Stimulated activated CD4-positive, alpha-beta T cell treated with anti-CD3 and anti-CD28 coated beads, Interleukin-1b, Interleukin-23, amount 100 ng/mL, for 48 hours (primary cell): ENCODE data around the gene PUM1.
A peak's percentile ranks its signal among the peaks of the same experiment; 100 is the strongest.
"Not testable (repeated sequence)": the region's sequence is repeated elsewhere in the genome, so short reads cannot be mapped to it uniquely, and the experiment has no call there.

Experiments
- DNase-seq: peaks from one replicate; pipeline ENCODE4 v3.0.0-alpha.2; 2020

Gene PUM1

DNA sequence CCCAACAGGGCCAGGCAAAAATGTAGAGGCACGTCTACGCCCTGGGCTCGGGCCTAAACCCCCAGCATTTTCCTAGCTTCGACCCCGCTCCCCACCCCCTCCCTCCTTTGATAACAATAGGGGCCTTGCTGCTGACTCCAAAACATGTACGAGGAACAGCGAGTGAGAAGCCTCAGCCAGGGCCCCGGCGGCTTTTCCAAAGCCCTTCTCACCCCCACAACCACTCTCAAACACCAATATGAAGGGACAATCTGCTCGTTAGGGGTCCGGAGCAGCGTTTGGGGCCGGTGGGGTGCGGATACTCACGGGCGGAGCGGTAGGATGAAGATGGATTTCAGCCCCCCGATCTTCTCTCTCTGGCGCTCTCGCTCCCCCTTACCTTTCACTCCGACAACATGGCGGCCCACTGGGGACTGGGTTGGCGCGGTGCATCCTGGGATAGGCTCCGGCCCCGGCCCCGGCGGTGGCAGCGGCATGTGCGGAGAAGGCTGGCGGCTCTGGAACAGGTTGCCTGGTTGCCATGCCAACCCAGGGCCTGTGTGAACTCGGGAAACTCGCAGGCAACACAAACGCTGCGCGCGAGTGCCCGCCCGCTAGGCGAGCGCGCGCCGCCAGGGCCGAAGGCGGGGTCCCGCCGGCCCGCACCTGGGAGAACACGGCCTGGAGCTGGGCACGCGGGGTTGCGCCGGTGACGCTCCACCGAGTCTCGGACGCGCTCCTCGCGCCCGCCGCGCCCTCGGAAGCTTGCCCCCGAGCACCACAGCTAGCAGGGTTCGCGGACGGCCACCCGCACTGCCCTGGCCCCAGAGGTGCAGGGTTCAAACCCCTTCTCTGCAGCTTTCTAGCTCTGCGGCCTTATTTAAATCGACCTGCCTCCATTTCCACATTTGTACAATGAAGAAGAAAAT, at the start of gene PUM1:
TSS of gene PUM1 (minus strand) at position 408 of the 908 bp plus-strand sequence. CDS start 6,151 bp downstream, outside the sequence.
- DNase-seq, result peak; percentile 99

DNA sequence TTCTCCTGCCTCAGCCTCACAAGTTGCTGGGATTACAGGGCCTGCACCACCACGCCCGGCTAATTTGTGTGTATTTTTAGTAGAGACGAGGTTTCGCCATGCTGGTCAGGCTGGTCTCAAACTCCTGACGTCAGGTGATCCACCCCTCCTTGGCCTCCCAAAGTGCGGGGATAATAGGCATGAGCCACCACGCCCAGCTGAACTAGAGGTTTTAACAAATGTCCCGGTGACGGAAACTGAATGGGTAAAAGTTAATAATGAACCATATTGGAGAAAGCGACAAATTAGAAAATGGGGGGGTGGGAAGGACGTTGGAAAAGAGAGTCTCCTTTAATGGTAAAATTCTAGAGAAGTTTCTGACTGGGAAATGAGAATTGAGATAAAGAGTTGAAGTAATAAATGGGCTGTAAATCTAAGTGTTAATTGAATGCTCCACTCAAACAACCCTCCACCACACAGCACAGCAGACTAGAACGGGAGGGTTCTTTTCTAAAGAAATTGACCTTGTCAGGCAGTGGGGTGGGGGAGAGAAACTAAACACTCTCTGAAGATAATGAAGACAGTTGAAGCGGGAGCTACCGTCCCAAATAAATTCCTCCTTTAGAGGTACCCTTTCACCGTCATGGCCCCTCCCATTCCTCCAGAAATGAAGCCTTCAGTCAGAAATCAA, 46.9 kb upstream of the PUM1 start:
- no peak for DNase-seq

DNA sequence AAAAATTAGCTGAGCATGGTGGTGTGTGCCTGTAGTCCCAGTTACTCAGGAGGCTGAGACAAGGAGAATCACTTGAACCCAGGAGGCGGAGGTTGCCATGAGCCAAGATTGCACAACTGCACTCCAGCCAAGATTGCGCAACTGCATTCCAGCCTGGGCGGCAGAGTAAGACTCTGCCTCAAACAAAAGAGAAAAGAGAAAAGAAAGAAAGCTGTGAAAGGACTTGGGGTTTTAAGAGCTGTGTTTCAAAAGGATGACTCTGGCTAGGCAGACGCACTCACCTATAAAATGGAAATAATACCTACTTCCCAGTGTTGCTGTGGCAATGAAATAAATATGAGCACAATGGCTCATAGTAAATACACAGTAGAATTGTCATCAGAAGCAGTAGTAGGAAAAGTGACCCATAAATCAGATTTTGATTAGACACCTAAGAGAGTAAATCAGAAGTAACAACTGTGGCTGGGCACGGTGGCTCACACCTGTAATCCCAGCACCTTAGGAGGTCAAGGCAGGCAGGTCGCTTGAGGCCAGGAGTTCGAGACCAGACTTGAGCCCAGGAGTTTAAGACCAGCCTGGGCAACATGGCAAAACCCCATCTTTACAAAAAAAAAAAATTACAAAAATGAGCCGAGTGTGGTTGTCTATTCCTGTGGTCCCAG, 45.9 kb upstream of the PUM1 start:
- no peak for DNase-seq

DNA sequence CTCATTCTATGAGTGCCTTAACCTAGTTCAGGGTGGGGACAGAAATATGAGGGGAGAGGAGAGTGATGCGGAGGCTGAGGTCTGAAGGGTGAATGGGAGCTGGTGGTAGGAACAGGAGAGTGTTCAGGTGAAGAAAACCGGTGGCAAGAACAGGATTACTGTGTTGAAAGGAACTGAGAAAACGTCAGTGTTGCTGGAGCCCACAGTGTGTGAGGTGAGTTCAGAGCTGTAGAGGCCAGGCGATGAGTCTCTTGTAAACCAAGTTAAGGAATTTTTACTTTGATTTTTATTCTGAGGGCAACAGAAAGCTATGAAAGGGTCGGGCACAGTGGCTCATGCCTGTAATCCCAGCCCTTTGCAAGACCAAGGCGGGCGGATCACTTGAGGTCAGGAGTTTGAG, 45.3 kb upstream of the PUM1 start:
- no peak for DNase-seq

GRCh38 chr1:31108861-31109260, 43.3 kb upstream of the PUM1 start:
- no peak for DNase-seq

GRCh38 chr1:31105646-31106045, 40.1 kb upstream of the PUM1 start:
- DNase-seq, result no peak

DNA sequence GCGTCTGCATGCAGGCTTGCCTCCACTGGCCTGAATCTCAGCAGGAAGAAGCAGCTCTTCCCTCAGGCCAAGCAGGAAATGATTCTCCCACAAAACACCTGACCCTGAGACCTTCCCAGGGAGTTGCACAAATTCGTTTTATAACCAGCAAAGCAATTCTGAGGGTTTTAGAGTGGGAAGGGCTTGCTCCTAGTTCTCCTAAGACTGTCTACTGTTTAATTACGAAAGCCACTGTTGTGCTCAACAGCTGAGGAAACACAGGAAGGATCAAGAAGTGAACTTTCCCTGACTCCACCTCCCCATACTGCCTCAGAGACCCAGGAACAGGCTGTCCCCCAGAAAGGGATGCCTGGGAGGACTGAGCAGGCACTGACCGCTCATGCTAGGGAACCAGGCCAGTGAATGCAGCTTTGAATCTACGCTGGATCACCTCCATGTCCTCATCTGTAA, 37.0 kb upstream of the PUM1 start:
- no peak for DNase-seq

GRCh38 chr1:31101147-31101502, 35.6 kb upstream of the PUM1 start:
- DNase-seq, result no peak

GRCh38 chr1:31099293-31100032, 33.9 kb upstream of the PUM1 start:
- DNase-seq, result no peak

DNA sequence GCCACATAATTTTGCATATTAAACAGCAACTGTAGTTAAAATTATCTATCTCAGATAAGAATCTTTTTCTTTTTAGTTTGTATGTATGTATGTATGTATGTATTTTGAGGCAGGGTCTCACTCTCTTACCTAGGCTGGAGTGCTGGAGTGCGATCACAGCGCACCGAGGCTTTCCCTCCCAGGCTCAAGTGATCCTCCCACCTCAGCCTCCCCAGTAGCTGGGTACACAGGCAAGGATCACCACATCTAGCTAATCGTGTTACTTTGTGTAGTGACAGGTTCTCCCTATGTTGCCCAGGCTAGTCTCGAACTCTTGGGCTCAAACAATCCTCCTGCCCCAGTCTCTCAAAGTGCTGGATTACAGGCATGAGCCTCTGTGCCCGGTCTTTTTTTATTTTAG, 30.5 kb upstream of the PUM1 start:
- no peak for DNase-seq

DNA sequence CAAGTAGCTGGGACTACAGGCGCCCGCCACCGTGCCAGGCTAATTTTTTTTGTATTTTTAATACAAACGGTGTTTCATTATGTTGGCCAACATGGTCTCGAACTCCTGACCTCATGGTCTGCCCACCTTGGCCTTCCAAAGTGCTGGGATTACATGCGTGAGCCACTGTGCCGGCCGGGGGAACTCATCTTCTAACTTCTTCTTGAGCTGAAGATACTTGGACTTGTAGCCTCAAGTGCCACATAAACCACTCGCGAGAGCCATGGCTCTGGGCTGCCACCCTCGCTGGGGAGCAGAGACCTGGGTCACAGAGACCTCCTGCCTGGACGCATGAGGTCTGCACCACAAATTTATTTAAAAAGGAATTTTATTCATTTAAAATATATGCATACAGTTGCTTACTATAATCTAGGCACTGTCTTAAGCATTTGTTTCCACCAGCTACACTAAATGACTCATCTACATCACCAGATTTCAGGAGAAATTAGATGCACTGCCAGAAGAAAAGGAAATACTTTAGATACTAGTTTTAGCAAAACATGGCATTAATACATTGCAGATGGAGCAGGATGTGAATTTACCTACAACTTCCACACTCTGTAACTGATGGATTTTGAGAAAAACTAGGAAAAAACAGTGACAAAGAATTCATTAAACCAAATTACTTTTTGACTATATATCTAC, 29.9 kb upstream of the PUM1 start:
- no peak for DNase-seq

GRCh38 chr1:31088081-31088480, 22.6 kb upstream of the PUM1 start:
- not testable (repeated sequence) for DNase-seq

DNA sequence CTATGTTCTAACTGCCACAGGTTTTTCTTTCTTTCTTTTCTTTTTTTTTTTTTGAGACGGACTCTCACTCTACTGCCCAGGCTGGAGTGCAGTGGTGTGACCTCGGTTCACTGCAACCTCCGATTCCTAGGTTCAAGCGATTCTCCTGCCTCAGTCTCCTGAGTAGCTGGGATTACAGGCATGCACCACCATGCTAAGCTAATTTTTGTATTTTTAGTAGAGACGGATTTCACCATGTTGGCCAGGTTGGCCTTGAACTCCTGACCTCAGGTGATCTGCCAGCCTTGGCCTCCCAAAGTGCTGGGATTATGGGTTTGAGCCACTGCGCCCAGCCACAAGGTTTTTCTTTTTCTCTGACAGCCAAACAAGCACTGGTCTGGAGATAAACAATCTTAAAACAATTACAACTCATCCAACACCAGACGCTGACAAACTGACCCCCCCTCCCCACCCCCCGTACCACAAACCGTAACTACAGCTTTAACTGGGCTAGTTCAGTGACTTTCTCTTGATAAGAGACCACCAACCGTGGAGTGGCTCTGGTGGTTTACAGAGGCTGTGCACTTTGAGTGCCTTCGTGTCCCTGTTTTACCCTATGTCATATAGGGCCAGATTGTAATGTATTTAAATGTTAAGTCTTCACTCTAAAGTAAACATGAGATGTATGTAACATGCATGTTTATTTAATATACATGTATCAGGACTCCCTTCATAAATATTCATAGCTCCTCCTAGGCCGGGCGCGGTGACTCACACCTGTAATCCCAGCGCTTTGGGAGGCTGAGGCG, 19.5 kb upstream of the PUM1 start:
- no peak for DNase-seq

GRCh38 chr1:31082385-31082784, 16.9 kb upstream of the PUM1 start:
- no peak for DNase-seq

DNA sequence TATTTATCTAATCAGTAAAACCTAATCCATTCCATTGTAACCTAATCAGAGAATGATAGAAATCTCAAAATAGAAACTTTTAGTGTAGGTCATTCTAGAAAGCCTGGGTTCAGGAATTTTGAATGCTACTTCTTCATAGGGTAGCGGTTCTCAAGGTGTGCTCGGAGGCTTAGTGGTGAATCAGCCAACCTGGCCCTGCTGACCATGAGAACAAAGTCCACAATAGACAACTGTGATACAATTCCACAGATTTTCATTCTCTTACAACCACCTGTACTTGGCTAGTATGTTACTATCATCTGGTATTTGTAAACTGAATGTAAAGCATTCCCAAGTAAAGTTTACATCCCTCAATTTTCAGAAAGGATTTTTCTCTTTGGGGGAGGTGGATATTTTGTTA, 7.5 kb upstream of the PUM1 start:
- DNase-seq, result no peak

- no peak for DNase-seq
These were observed 6.8 kb upstream of the PUM1 start for GRCh38 chr1:31072304-31072746.

- no peak for DNase-seq
These were observed 3.9 kb upstream of the PUM1 start for GRCh38 chr1:31069392-31069791.

- peak; percentile 2 for DNase-seq
These were observed 703 bp downstream of the PUM1 start for GRCh38 chr1:31064718-31065309.

DNA sequence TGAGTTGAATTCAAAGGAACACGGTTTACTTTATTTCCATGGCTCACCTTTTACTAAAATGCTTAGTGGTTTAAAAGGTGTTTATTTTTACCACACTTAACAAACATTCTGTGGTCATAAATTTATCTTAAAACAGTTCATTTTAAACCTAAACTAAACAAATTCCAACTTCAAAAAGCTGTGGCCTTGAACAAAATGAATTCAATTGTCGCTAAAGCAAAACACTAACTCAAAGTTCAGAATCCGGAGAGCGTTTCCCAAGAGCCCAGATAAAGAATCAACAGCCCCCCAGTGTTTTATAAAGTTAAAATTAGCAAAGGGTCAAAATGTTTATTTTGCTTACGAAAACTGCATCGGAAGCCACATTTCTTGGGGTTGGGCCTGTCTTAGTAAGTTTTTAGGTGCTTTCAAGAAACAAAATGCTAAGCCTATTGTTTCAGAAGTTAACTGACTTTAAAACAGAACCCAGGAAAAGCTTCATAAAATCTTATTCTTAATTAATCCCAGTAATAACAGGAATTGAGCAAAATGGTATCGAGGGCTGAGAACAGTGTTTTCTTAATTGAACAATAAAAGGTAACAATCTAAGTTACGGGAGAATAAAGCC, 1.3 kb downstream of the PUM1 start:
- DNase-seq, result no peak

DNA sequence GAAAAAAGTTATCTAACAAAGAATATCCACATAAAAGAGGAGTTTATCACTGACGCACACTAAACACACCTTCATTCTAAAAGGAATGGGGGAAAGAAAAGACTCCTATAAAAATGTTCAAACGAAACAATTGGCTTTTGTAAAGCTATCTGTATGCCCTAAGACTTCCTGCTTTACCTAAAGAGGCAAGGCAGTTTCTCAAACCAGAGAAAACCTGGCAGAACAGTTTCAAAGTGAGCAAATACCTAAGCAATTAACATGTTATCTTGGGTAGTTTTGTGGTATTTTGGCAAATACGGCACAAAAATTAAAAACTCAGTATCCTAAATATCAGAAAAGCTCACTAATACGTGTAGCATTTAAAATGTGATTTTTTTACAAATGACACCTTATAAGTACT, 1.9 kb downstream of the PUM1 start:
- DNase-seq, result no peak
